Progenitor cell of endocrine pancreas (in vitro differentiated cells): ENCODE results near the gene NTN1. TPM values are rescaled to one million over a fixed set of nuclear protein-coding genes. Genes with fewer than 3 reads are reported as not detected.

Experiments
- DNase-seq: peaks from one replicate; pipeline ENCODE4 v3.0.0; 2021; ENCODE audit warnings: low spot score; ENCODE audit not compliant: unreplicated experiment
- H3K27ac Mint-ChIP-seq: 2 replicates; pipeline ENCODE4 v1.8.0; 2021; ENCODE audit warnings: mild to moderate bottlenecking, moderate library complexity, mixed read lengths
- H3K27me3 Mint-ChIP-seq: 2 replicates; pipeline ENCODE4 v1.8.0; 2021; ENCODE audit warnings: mixed read lengths
- H3K36me3 Mint-ChIP-seq: 2 replicates; pipeline ENCODE4 v1.8.0; 2022; ENCODE audit warnings: mixed read lengths; ENCODE audit not compliant: insufficient read depth
- H3K4me1 Mint-ChIP-seq: 2 replicates; pipeline ENCODE4 v1.8.0; 2021; ENCODE audit warnings: low read depth, mixed read lengths
- H3K4me3 Mint-ChIP-seq: 2 replicates; pipeline ENCODE4 v1.8.0; 2021; ENCODE audit warnings: low read depth, mild to moderate bottlenecking, moderate library complexity, mixed read lengths
- H3K9me3 Mint-ChIP-seq: 2 replicates; pipeline ENCODE4 v1.8.0; 2021; ENCODE audit warnings: low read depth, mixed read lengths
- total RNA-seq: library from RNA; stranded (reverse); gene quantifications from 2 replicates; pipeline ENCODE4 v1.2.1, GENCODE V29; 2021
- TF ChIP-seq, protein P1 (sequence below): fragments of 200-600 bp; sonication (generic); IDR thresholded peaks from one replicate; pipeline ENCODE4 v1.5.0; 2021; ENCODE audit warnings: antibody characterized with exemption, mild to moderate bottlenecking; ENCODE audit not compliant: unreplicated experiment

The NTN1 gene
- total RNA-seq, 1 donor from 2014 or later, result 4.4 TPM

DNA sequence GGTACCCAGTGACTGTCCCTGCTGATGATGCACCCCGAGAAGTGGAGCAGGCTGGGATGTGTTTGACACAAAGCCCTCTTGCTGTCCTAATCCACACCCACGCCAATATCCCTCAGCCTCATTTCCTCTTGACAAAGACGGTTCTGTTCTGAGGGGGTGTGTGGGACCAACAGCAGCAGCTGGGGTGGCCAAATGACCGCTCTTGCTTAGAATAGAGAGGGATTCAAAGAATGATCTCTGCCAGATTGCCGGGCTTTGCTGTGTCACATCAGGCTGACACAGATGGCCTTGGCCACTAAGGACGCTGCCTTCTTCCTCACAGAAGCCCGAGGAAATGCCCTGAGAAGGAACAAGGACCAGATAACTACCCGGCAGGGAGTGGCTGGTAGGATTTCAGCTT is 250.7 kb downstream of the NTN1 start:
- Mint-ChIP-seq H3K27me3 (no peaks in the 10 kb centered on the region), H3K27ac (no peak overlapping the region), H3K4me3 (no peak overlapping the region), H3K36me3 (no peaks in the 10 kb centered on the region), H3K9me3 (no peaks in the 10 kb centered on the region), H3K4me1 (no peaks in the 10 kb centered on the region)
- no peak for DNase-seq
- TF ChIP-seq, protein P1, sequence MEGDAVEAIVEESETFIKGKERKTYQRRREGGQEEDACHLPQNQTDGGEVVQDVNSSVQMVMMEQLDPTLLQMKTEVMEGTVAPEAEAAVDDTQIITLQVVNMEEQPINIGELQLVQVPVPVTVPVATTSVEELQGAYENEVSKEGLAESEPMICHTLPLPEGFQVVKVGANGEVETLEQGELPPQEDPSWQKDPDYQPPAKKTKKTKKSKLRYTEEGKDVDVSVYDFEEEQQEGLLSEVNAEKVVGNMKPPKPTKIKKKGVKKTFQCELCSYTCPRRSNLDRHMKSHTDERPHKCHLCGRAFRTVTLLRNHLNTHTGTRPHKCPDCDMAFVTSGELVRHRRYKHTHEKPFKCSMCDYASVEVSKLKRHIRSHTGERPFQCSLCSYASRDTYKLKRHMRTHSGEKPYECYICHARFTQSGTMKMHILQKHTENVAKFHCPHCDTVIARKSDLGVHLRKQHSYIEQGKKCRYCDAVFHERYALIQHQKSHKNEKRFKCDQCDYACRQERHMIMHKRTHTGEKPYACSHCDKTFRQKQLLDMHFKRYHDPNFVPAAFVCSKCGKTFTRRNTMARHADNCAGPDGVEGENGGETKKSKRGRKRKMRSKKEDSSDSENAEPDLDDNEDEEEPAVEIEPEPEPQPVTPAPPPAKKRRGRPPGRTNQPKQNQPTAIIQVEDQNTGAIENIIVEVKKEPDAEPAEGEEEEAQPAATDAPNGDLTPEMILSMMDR, result no peak

DNA sequence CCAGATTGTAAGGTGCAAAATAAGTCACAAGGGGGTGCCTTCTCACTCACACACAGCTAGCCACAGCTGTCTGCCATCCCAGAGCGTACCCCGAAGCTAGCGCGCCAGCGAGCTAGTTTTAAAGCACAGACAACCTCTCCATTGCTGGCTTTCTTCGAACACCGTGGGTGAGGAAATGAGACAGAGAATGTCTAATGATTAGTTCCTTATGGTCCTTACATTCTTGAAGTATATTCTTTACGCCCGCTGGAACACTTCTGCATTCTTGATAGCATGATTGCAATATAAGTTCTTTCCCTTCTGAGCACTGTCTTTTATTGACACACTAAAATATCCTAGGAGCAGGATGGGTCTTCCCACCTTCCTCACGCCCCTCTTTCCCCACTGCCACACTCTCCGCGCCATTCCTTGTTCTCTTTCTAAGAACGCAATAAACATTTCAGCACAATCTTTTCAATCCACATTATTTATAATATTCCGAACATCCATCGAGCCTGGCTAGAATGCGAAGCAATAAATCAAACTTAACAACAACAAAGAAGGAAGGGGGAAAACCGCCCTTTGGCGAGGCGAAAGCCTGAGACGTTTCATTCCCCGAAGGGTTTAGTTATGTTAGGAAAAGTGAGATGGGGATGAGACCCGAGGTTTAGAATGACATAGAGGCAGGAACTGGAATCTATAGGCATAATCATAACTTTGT is 251.3 kb downstream of the NTN1 start:
- Mint-ChIP-seq H3K36me3 (no peaks in the 10 kb centered on the region), H3K27ac (no peak overlapping the region), H3K4me3 (no peak overlapping the region), H3K9me3 (no peaks in the 10 kb centered on the region), H3K27me3 (peaks cover 2% of the 10 kb centered on the region), H3K4me1 (no peaks in the 10 kb centered on the region)
- no peak for DNase-seq
- TF ChIP-seq, protein P1, result no peak

DNA sequence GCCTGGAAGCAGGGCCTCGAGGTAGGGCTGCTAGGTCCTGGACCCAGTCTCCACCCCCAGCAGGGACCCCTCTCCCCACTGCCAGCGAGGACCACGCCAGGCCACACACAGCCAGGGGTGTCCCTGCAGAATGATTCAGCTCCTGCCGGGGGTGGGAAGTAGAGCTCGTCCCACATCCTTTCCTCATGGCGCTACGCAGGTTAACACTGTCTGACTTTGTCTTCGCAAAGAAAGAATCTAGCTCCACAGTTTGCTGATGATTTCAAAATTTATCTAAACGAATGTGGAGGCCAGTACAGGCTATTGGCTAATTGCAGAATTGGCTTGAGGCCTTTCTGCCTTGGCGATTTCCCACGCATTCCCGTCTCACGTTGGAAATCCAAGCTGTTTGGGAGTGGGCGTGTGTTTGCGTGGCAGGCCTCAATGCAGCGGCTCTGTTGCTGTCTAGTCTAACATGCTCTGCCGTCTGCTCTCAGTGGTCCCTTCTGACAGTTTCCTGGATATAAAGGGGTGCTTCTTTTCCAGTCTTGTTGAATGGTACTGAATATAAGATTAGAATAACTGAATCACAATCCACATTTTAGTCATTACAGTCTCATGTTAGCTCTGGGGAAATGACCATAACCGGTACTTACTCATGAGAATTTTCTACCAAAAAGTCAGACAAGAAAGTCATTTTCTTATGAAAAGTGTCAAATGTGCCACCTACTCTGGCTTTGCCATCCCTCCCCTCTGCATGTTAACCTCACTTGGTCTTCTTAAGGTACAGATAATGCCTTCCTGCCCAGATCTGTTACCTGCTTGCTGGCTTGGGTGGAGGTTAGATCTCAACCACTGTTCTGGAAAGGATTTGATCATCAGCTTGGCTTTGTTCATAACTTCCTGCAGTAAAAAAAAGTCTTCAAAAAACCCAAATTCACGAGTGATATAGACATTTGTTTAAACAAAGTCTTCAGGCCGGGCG is 252.4 kb downstream of the NTN1 start:
- Mint-ChIP-seq H3K27me3 (peaks cover 3% of the 10 kb centered on the region), H3K36me3 (no peaks in the 10 kb centered on the region), H3K9me3 (no peaks in the 10 kb centered on the region), H3K4me1 (no peaks in the 10 kb centered on the region), H3K4me3 (no peak overlapping the region), H3K27ac (no peak overlapping the region)
- no peak for DNase-seq
- TF ChIP-seq, protein P1, result no peak

DNA sequence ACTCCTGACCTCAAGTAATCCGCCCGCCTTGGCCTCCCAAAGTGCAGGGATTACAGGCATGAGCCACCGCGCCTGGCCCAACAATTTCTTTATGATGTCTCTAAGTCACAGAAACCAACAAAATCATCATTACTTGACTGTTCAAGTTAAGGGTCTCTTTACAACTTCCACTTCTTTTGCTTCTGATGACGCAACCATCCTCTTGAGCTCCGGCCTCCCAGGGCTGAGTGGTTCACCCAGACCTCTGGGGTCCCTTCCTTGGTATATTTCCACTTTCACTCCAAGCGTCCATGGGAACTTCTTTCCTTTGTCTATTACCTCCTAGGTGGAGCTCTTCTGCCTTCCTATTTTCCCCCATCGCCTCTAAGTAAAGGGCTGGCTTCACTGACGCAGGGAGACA is 253.7 kb downstream of the NTN1 start:
- no peaks in the 10 kb centered on the region for H3K9me3 Mint-ChIP-seq
- H3K27me3 Mint-ChIP-seq, result peaks cover 3% of the 10 kb centered on the region
- no peak for DNase-seq
- H3K36me3 Mint-ChIP-seq, result no peaks in the 10 kb centered on the region
- no peaks in the 10 kb centered on the region for H3K4me1 Mint-ChIP-seq
- no peak overlapping the region for H3K27ac Mint-ChIP-seq
- TF ChIP-seq, protein P1, result no peak
- H3K4me3 Mint-ChIP-seq, result no peak overlapping the region

DNA sequence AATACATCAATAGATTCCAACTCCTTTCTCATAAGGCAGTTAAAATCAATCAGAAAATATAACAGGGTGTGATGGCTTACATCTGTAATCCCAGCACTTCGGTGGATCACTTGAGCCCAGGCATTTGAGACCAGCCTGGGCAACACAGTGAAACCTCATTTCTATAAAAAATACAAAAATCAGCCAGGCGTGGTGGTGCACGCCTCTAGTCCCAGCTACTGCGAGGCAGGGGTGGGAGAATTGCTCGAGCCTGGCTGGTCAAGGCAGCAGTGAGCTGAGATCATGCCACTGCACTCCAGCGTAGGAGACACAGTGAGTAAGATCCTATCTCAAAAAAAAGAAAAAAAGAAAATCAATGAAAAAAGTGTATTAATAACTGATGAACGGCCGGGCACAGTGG is 258.6 kb downstream of the NTN1 start:
- H3K27ac Mint-ChIP-seq, result no peak overlapping the region

More for the DNA sequence above, 258.6 kb downstream of the NTN1 start:
- TF ChIP-seq, protein P1, result no peak
- Mint-ChIP-seq H3K4me1 (no peaks in the 10 kb centered on the region), H3K4me3 (no peak overlapping the region), H3K36me3 (no peaks in the 10 kb centered on the region), H3K27me3 (peaks cover 7% of the 10 kb centered on the region), H3K9me3 (no peaks in the 10 kb centered on the region)
- no peak for DNase-seq
